ENCODE results near the gene CHCHD2. TPM values are rescaled to one million over a fixed set of nuclear protein-coding genes. Genes with fewer than 3 reads are reported as not detected.

The CHCHD2 gene
- polyA plus RNA-seq, 3 donors = 241 to 500 (median 412) TPM

DNA sequence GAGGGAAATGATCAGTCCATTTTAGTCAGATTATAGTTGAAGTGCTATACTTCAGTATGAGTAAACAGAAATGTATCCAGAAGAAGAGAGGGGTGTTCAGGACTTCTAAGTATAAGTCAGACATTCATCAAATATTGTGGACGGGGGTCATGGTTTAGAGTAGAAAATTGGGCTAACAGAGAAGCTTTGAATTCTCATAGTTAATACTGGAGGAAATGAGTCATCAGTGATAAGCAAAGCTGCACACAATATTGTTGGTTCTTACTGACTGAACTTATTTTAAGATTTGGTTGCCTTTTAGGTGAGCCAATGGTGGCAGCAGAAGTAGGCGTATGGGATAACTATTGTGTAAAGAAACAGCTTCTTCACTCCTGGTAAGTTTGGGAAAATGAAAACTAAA is 43.9 kb downstream of the CHCHD2 start:
- H3K79me2 ChIP-seq (ENCODE audit: insufficient read depth, low read length) = peaks cover 20% of the 10 kb centered on the region
- Mint-ChIP-seq H3K4me1 (peaks cover 19% of the 10 kb centered on the region), H3K27me3 (ENCODE audit: low read depth in 3 of 3) (peaks cover 0 to 1% (median 0%) of the 10 kb centered on the region in 3 donors), H3K9me3 (no peaks in the 10 kb centered on the region), H3K36me3 (peaks cover 53 to 55% of the 10 kb centered on the region in 2 donors), H3K27ac (peak overlapping the region; percentile 67 to 78 (median 72)), H3K4me3 (no peak overlapping the region)
- H3K4me3 ChIP-seq (replicated peaks in 1 of 3; ENCODE audit: low read depth in 2 of 3, low read length in 3 of 3) = no peak overlapping the region
- no peaks in the 10 kb centered on the region for H4K20me1 ChIP-seq (ENCODE audit: insufficient read depth, low read length)
- H2AFZ ChIP-seq (ENCODE audit: insufficient read depth, low read depth, low read length, poor library complexity, severe bottlenecking) = no peak overlapping the region
- H3K27ac ChIP-seq (ENCODE audit: low read depth in 1 of 2, low read length in 2 of 2) = peak overlapping the region in 1 of 2 donors; percentile 95
- H3K9me3 ChIP-seq (replicated peaks in 1 of 2; ENCODE audit: control insufficient read depth in 1 of 2, insufficient read depth in 1 of 2, low read length in 2 of 2) = no peaks in the 10 kb centered on the region
- no peaks in the 10 kb centered on the region for H3K27me3 ChIP-seq (ENCODE audit: control insufficient read depth in 2 of 2, insufficient read depth in 2 of 2, low read length in 2 of 2)
- WGBS (ENCODE audit: insufficient coverage) = 62% methylated on average over 2 of the region's 2 CpGs
- peaks cover 12 to 24% of the 10 kb centered on the region in 2 donors for H3K4me1 ChIP-seq (ENCODE audit: control insufficient read depth in 1 of 2, insufficient read depth in 2 of 2, low read length in 2 of 2)
- intact Hi-C loops (cut with micrococcal nuclease) = loop anchor here in 1 of 2 donors (5.0 kb wide), 1 partner anchor 45 kb away; the partner anchor contains the start of gene CHCHD2
- no peak overlapping the region for H3K9ac ChIP-seq (ENCODE audit: insufficient read depth, low read length, poor library complexity, severe bottlenecking)
- H3K36me3 ChIP-seq (replicated peaks in 1 of 2; ENCODE audit: control insufficient read depth in 1 of 2, insufficient read depth in 2 of 2, low read length in 2 of 2) = peaks cover 50 to 57% of the 10 kb centered on the region in 2 donors
- DNase-seq = no peak
- TF ChIP-seq, protein P1, sequence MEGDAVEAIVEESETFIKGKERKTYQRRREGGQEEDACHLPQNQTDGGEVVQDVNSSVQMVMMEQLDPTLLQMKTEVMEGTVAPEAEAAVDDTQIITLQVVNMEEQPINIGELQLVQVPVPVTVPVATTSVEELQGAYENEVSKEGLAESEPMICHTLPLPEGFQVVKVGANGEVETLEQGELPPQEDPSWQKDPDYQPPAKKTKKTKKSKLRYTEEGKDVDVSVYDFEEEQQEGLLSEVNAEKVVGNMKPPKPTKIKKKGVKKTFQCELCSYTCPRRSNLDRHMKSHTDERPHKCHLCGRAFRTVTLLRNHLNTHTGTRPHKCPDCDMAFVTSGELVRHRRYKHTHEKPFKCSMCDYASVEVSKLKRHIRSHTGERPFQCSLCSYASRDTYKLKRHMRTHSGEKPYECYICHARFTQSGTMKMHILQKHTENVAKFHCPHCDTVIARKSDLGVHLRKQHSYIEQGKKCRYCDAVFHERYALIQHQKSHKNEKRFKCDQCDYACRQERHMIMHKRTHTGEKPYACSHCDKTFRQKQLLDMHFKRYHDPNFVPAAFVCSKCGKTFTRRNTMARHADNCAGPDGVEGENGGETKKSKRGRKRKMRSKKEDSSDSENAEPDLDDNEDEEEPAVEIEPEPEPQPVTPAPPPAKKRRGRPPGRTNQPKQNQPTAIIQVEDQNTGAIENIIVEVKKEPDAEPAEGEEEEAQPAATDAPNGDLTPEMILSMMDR (IDR thresholded peaks at IDR 0.05) = no peak
- H3K4me2 ChIP-seq (replicated peaks; ENCODE audit: extremely low read depth, low read length, poor library complexity, severe bottlenecking) = no peak overlapping the region

DNA sequence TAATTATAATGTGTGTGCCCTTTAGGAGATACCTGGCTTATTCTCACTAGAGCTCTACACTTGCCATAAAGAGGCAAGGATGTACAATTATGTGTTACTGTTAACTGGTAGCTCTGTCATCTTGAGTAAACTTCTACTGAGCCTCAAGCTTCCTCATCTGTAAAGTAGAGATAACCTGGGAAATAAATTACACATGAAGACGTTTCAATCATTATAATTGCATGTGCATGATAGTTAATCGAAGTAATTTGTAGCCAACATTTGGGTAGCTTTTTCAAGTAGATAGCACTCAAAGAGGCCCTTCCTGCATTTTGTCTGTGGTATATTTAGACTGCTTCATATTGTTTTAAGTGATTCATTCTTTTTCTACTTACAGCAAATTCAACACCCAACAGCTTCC is 52.3 kb downstream of the CHCHD2 start:
- H3K36me3 ChIP-seq (replicated peaks in 1 of 2; ENCODE audit: control insufficient read depth in 1 of 2, insufficient read depth in 2 of 2, low read length in 2 of 2) = peaks cover 56 to 63% of the 10 kb centered on the region in 2 donors
- peaks cover 51 to 63% of the 10 kb centered on the region in 2 donors for H3K36me3 Mint-ChIP-seq
- intact Hi-C loops (cut with micrococcal nuclease) = loop anchor here in 1 of 2 donors (5.0 kb wide), 1 partner anchor 687 kb away; the partner anchor contains the start of gene LANCL2
- no peak overlapping the region for H3K27ac ChIP-seq (ENCODE audit: low read depth in 1 of 2, low read length in 2 of 2)
- no peaks in the 10 kb centered on the region for H4K20me1 ChIP-seq (ENCODE audit: insufficient read depth, low read length)
- H2AFZ ChIP-seq (ENCODE audit: insufficient read depth, low read depth, low read length, poor library complexity, severe bottlenecking) = no peak overlapping the region
- H3K27ac Mint-ChIP-seq = no peak overlapping the region
- peaks cover 25% of the 10 kb centered on the region for H3K4me1 Mint-ChIP-seq
- no peaks in the 10 kb centered on the region for H3K9me3 ChIP-seq (replicated peaks in 1 of 2; ENCODE audit: control insufficient read depth in 1 of 2, insufficient read depth in 1 of 2, low read length in 2 of 2)
- peaks cover 19 to 24% of the 10 kb centered on the region in 2 donors for H3K4me1 ChIP-seq (ENCODE audit: control insufficient read depth in 1 of 2, insufficient read depth in 2 of 2, low read length in 2 of 2)
- H3K9ac ChIP-seq (ENCODE audit: insufficient read depth, low read length, poor library complexity, severe bottlenecking) = no peak overlapping the region
- no peaks in the 10 kb centered on the region for H3K27me3 Mint-ChIP-seq (ENCODE audit: low read depth in 3 of 3)
- peaks cover 49% of the 10 kb centered on the region for H3K79me2 ChIP-seq (ENCODE audit: insufficient read depth, low read length)
- no peak for DNase-seq
- no peaks in the 10 kb centered on the region for H3K27me3 ChIP-seq (ENCODE audit: control insufficient read depth in 2 of 2, insufficient read depth in 2 of 2, low read length in 2 of 2)
- H3K4me3 Mint-ChIP-seq = no peak overlapping the region
- no peak overlapping the region for H3K4me3 ChIP-seq (replicated peaks in 1 of 3; ENCODE audit: low read depth in 2 of 3, low read length in 3 of 3)
- WGBS (ENCODE audit: insufficient coverage) = no CpG with 5 or more reads among the region's 2 CpGs
- no peak overlapping the region for H3K4me2 ChIP-seq (replicated peaks; ENCODE audit: extremely low read depth, low read length, poor library complexity, severe bottlenecking)
- TF ChIP-seq, protein P1 (IDR thresholded peaks at IDR 0.05) = no peak
- no peaks in the 10 kb centered on the region for H3K9me3 Mint-ChIP-seq

All from CD14-positive monocyte (primary cell).